Suprapubic skin (tissue), 4 donors: ENCODE measurements around the gene LINGO1. TPM values are rescaled to one million over a fixed set of nuclear protein-coding genes. Genes with fewer than 3 reads are reported as not detected.
A peak's percentile ranks its signal among the peaks of the same experiment; 100 is the strongest.

Source experiments
- DNase-seq, 2 donors: peaks; one replicate each; pipeline ENCODE4 v3.0.0-alpha.2; 2019; ENCODE audit warnings: low spot score in 2 of 2
- H3K27ac ChIP-seq: fragments of 200-600 bp; sonication (generic); one replicate; pipeline ENCODE4 v1.5.1; 2019
- H3K27me3 ChIP-seq: fragments of 200-600 bp; sonication (generic); one replicate; pipeline ENCODE4 v1.5.1; 2019
- H3K36me3 ChIP-seq: fragments of 200-600 bp; sonication (generic); one replicate; pipeline ENCODE4 v1.5.1; 2019
- H3K4me1 ChIP-seq: fragments of 200-600 bp; sonication (generic); one replicate; pipeline ENCODE4 v1.5.1; 2019
- H3K4me3 ChIP-seq: fragments of 200-600 bp; sonication (generic); one replicate; pipeline ENCODE4 v1.5.1; 2019; ENCODE audit warnings: mild to moderate bottlenecking
- H3K9me3 ChIP-seq: fragments of 200-600 bp; sonication (generic); one replicate; pipeline ENCODE4 v1.5.1; 2019
- CTCF ChIP-seq, 2 donors: fragments of 200-600 bp in 1 of 2; fragments of 450-650 bp in 1 of 2; sonication (generic) in 1 of 2; IDR thresholded peaks; one replicate each; pipeline ENCODE4 v1.5.1; 2016 to 2019; ENCODE audit warnings: antibody characterized with exemption in 2 of 2, mild to moderate bottlenecking in 1 of 2, moderate library complexity in 1 of 2
- EP300 ChIP-seq: sonication (generic); formaldehyde crosslinking; IDR thresholded peaks from one replicate; pipeline ENCODE4 v1.6.1; 2017; ENCODE audit warnings: antibody characterized with exemption
- POLR2A ChIP-seq, 2 donors: fragments of 450-650 bp; IDR thresholded peaks; one replicate each; pipeline ENCODE4 v1.6.1; 2017; ENCODE audit warnings: antibody characterized with exemption in 2 of 2, mild to moderate bottlenecking in 2 of 2, moderate library complexity in 2 of 2
- POLR2AphosphoS5 ChIP-seq, 3 donors: sonication (generic); formaldehyde crosslinking; IDR thresholded peaks; one replicate each; pipeline ENCODE4 v1.6.1; 2017; ENCODE audit warnings: antibody characterized with exemption in 3 of 3
- WGBS: methylation state at CpG from one replicate; pipeline ENCODE4 v1.1.5; 2018; 5-methylcytosine and 5-hydroxymethylcytosine counted together
- total RNA-seq, 4 donors: library from RNA; depleted of rRNA; stranded (reverse); fragments of >200 nt; gene quantifications; one replicate each; pipeline ENCODE4 v1.1.0, GENCODE V29; 2016

The LINGO1 gene
- total RNA-seq, 4 donors from 2014 or later = 2.7 to 12.5 (median 4.9) TPM

DNA sequence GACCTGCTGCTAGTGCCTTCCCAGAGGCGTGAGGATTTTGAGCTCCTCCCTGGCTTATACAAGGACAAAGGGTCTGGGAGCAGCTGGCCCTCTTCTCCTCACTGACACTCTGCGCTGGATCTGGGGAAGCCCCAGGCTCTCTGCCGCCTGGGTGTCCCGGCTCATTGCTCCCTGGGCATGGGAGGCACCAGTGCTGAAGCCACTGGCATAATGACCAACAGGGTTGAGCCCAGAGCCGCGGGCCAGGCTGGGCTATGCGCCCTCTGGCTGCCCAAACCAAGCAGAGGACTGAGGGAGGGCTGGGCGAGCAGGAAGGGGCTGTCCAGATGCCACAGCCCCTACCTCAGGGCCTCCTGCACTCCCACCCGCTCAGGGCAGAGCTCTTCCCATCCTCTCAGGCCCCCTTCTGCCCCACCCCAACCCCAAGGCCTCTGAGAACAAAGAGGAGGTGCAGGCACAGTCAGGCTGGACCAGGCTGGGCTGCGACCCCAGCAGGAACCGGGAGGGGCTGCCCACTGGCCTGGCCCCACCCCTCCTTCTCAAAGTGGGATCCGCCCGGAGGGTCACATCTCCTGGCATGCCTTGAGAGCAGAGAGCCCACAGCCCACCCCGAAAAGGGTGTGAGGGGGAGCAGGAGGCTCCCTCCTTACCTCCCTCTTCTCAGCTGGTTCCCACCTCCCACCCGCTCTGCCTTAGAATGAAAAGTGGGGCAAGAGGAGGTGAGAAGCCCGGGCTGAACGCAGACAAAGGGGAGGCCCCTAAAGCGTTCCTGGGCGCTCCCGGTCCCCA is 1.6 kb downstream of the LINGO1 start:
- WGBS = 51% methylated on average over 11 of the region's 20 CpGs
- peak overlapping the region; percentile 65 for H3K4me3 ChIP-seq
- no peak for DNase-seq
- H3K36me3 ChIP-seq = no peaks in the 10 kb centered on the region
- H3K4me1 ChIP-seq = peaks cover 24% of the 10 kb centered on the region
- peaks cover 55% of the 10 kb centered on the region for H3K27me3 ChIP-seq
- no peak overlapping the region for H3K27ac ChIP-seq
- TF ChIP-seq POLR2AphosphoS5 (IDR thresholded peaks at IDR 0.05) (no peak), EP300 (no peak), CTCF (IDR thresholded peaks at IDR 0.05) (no peak), POLR2A (IDR thresholded peaks at IDR 0.05) (no peak)
- no peaks in the 10 kb centered on the region for H3K9me3 ChIP-seq

DNA sequence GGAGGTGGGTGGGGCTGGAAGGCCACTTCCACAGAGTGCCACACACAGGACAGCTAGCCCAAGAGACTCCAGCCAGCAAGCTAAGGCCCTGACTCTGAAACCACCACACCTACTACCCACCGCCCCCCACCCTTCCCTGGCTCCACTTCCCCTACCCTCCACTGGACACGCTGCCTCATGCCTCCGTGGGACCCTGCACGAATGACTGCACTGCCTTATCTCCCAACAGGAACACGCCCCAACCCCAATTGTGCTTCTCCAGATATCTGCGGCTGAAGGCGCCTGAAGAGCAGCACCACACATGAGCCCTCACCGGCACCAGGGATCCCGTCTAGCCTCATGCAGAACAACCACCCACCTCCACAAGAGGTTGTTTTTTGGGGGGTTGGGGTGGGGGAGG is 2.7 kb downstream of the LINGO1 start:
- H3K9me3 ChIP-seq = no peaks in the 10 kb centered on the region
- no peak for DNase-seq
- no peak for TF ChIP-seq EP300
- no peak for TF ChIP-seq POLR2AphosphoS5 (IDR thresholded peaks at IDR 0.05)
- no peak for TF ChIP-seq POLR2A (IDR thresholded peaks at IDR 0.05)
- TF ChIP-seq CTCF (IDR thresholded peaks at IDR 0.05) = no peak
- H3K36me3 ChIP-seq = no peaks in the 10 kb centered on the region
- no peak overlapping the region for H3K27ac ChIP-seq
- H3K4me3 ChIP-seq = no peak overlapping the region
- H3K27me3 ChIP-seq = peaks cover 45% of the 10 kb centered on the region
- WGBS = 71% methylated on average over 9 of the region's 9 CpGs
- peaks cover 24% of the 10 kb centered on the region for H3K4me1 ChIP-seq

DNA sequence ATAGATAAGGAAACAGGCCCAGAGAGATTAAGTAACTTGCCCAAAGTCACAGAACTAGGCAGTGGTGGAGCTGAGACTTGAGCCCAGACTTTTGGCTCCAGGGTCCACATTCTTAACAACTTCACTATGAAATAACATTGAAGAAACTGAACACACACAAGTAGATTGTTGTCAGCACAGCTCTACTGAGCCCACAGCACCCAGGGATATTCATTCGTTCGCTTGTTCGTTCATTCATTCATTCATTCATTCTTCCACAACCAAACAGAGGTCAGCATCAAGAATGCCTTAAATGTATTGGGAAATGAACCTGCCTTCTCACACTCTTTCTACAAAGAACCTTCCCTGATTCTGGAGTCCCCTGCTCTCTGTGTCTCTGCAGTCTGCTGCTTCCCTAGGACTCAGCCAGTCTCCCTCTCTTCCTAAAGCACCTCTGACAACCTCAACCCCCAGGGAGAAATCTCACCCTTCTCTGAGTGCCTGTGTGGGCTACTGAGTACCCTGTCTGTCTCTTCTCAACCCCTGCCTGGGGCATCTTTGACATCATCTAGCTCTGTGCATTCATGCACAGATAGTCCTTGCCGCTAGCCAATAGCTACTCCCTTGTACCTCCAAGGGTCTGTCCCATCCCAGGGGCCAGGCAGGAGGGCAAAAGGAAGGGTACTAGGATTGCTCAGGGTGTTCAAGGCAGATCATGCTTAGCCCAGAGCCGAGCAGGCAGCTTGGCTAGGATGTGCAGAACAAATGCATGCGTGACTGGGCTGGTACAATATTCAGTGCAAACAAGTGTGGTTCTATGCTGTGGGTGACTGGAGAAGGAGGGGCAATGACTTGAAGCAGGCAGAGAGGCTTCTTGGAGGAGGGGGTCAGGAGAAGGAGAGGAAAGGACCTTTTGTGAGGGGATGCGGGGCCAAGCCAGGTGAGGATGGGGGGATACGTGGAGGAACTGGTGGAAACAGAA is 3.4 kb downstream of the LINGO1 start:
- H3K36me3 ChIP-seq = no peaks in the 10 kb centered on the region
- no peak for TF ChIP-seq CTCF (IDR thresholded peaks at IDR 0.05)
- no peak for TF ChIP-seq POLR2AphosphoS5 (IDR thresholded peaks at IDR 0.05)
- TF ChIP-seq POLR2A (IDR thresholded peaks at IDR 0.05) = no peak
- no peak for TF ChIP-seq EP300
- H3K27me3 ChIP-seq = peaks cover 38% of the 10 kb centered on the region
- 69% methylated on average over 8 of the region's 8 CpGs for WGBS
- no peak overlapping the region for H3K4me3 ChIP-seq
- H3K4me1 ChIP-seq = peaks cover 18% of the 10 kb centered on the region
- DNase-seq = no peak
- H3K27ac ChIP-seq = no peak overlapping the region
- no peaks in the 10 kb centered on the region for H3K9me3 ChIP-seq

DNA sequence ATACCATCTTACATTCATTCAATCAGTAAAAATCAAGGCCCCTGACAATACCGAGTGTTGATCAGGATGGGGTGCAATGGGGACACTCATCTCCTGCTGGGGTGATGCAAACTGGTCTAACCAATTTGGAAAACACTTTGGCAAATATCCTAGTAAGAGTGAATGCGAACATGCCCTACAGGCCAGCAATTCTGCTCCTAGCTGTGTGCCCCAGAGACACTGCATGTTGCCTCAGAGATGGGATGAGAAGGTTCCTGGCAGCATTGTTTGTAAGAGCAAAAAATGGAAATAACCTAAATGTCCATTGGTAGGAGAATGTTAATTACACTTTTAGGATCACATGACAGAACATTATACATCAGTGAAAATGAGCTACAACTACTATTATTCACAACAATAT is 4.7 kb downstream of the LINGO1 start:
- Histone ChIP-seq H3K9me3 (no peaks in the 10 kb centered on the region), H3K27me3 (peaks cover 24% of the 10 kb centered on the region), H3K4me3 (no peak overlapping the region), H3K36me3 (no peaks in the 10 kb centered on the region), H3K27ac (no peak overlapping the region), H3K4me1 (peaks cover 9% of the 10 kb centered on the region)
- no peak for DNase-seq
- TF ChIP-seq POLR2AphosphoS5 (IDR thresholded peaks at IDR 0.05) (no peak), POLR2A (IDR thresholded peaks at IDR 0.05) (no peak), CTCF (IDR thresholded peaks at IDR 0.05) (no peak)
- WGBS = 86% methylated on average over 2 of the region's 2 CpGs

DNA sequence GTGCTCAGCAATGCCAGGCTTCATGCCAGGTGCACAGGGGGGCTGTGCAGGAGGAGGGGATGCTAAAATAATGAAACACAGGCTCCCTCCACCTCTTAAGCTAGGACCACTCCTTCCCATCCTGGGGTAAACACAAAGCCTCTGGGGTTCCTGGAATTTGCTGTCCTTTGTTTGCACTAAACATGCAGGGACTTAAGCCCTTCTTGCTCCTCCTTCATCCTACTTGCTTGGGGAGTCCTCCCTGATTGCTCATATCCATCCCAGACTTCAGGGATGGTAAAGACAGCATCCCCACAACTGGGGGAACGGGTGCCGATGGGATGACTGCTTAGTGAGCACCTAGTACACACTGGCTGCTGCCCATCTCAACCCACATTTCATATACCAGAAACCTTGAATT is 5.1 kb downstream of the LINGO1 start:
- no peak for DNase-seq
- 83% methylated on average over 2 of the region's 2 CpGs for WGBS
- H3K27me3 ChIP-seq = peaks cover 20% of the 10 kb centered on the region
- TF ChIP-seq CTCF (IDR thresholded peaks at IDR 0.05) (no peak), POLR2A (IDR thresholded peaks at IDR 0.05) (no peak), EP300 (no peak), POLR2AphosphoS5 (IDR thresholded peaks at IDR 0.05) (no peak)
- H3K27ac ChIP-seq = no peak overlapping the region
- peaks cover 6% of the 10 kb centered on the region for H3K4me1 ChIP-seq
- no peaks in the 10 kb centered on the region for H3K9me3 ChIP-seq
- H3K36me3 ChIP-seq = no peaks in the 10 kb centered on the region
- H3K4me3 ChIP-seq = no peak overlapping the region
